HK-2 (cell line): ENCODE data around the gene CNDP2.

Experiments used
- DNase-seq: peaks from one replicate; pipeline ENCODE4 v3.0.0-alpha.2; 2018; ENCODE audit not compliant: unreplicated experiment

CNDP2 gene

DNA sequence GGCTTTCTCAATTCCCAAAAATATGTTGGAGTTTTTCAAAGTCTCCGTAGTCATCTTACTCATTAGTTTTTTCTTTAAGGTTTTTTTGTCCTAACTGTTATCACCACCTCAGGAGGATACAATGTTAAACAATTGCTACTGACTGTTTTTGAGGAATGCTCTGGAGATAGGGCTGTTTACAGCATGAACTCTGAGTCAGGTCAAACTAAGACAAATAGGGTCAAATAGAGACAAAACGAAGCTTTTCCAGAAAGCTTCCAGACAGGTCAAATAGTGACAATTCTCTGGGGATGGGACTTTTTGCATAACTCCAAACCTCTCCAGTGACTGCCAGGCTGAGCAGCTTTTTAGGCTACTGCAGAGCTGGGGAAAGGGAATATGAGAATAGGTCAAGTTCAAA is 23.9 kb upstream of the CNDP2 start:
- DNase-seq = no peak

DNA sequence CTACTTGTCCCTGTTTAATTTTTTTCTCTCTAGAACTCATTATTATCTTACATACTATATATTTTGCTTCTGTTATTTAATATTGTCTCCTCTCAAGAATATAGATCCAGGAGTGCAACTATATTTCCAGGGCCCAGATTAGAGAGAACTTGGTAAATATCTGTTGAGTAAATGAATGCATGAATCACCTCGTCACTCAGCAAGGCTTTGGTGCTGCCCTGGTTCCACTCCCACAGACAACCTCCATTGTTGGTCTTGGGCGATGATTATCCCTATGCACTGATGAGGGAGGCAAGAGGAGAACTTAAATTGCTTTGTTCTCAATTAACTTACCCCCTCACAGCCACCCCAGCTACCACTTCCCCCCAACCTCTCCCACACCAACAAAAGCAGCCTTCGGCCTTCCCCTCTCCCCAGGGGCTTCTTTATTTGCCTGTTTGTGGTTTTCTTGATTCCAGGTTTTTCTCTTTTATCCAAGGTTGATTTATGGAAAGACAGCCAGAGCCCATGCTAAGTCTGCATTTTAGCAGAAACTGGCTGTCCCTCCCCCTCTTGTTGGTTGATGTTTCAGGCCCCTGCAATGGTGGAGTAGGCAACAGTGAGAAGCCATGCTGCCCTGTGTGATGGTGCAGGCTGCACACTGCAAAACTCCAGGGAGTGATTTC is 22.1 kb upstream of the CNDP2 start:
- no peak for DNase-seq

GRCh38 chr18:74476140-74476539 is 20.0 kb upstream of the CNDP2 start:
- peak; percentile 17 for DNase-seq

- DNase-seq = no peak
These were observed 18.4 kb upstream of the CNDP2 start for GRCh38 chr18:74477771-74478170.

GRCh38 chr18:74478316-74478715 is 17.8 kb upstream of the CNDP2 start:
- DNase-seq = no peak

GRCh38 chr18:74478880-74479279 is 17.3 kb upstream of the CNDP2 start:
- no peak for DNase-seq

- no peak for DNase-seq
These were observed 16.5 kb upstream of the CNDP2 start for GRCh38 chr18:74479486-74480148.

- DNase-seq = no peak
These were observed 16.0 kb upstream of the CNDP2 start for GRCh38 chr18:74480149-74480651.

GRCh38 chr18:74482697-74483096 is 13.5 kb upstream of the CNDP2 start:
- no peak for DNase-seq

- no peak for DNase-seq
These were observed 9.9 kb upstream of the CNDP2 start for GRCh38 chr18:74486119-74486849.

GRCh38 chr18:74488354-74488753 is 7.8 kb upstream of the CNDP2 start:
- DNase-seq = no peak

DNA sequence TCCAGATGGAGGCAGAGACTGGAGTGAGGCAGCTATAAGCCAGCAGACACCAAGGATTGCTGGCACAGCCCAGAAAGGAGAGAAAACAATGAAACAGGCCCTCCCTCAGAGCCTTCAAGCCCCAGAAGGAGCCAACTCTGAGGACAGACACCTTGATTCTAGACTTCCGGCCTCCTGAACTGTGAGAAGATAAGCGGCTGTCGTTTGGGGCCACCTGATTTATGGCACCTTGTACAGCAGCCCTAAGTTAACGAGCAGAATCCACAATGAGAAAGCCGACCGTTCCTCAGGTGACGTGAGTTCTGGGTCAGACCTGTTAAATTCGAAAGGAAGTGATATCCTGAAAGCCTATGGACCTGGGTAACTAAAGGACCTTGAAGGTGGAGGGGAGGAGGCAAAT is 7.3 kb upstream of the CNDP2 start:
- no peak for DNase-seq

- no peak for DNase-seq
These were observed 6.5 kb upstream of the CNDP2 start for GRCh38 chr18:74489676-74490075.

DNA sequence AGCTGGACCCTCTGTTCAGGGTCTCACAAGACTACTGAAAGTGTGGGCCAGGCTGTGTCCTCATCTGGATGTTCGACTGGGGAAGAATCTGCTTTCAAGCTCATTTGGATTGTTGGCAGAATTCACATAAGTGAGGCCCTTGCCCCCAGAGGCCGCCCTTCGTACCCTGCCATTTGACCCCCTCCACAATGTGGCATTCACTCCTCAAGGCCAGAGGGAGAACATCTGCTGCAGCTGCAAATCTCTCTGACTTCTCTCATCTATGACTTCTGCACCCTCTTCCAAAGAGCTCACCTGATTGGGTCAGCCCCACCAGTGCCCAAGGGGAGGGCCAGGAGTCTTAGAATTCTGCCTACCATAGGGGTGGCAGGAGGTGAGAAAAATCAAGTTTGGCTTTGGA is 3.9 kb upstream of the CNDP2 start:
- DNase-seq = no peak

DNA sequence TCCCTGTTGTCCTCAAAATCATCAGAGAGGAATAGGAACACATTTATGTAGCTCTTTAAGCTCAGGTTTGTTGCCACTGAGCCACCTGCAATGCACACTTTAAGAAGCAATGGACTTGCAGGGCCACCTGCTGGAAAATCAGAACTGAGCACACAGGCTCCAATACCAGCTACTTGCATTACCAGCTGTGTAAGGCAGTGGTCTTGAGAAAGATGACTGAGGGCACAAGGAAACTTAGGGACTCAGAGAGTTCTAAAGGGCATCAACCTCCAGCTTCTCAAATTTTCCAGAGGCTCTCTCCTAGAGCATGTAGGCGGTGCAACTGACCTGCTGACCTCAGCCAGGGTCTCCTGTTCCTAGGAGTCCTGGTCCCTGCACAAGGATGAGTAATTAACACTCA is 2.5 kb upstream of the CNDP2 start:
- DNase-seq = peak; percentile 14

- DNase-seq = no peak
These were observed 1.6 kb upstream of the CNDP2 start for GRCh38 chr18:74494514-74494913.

DNA sequence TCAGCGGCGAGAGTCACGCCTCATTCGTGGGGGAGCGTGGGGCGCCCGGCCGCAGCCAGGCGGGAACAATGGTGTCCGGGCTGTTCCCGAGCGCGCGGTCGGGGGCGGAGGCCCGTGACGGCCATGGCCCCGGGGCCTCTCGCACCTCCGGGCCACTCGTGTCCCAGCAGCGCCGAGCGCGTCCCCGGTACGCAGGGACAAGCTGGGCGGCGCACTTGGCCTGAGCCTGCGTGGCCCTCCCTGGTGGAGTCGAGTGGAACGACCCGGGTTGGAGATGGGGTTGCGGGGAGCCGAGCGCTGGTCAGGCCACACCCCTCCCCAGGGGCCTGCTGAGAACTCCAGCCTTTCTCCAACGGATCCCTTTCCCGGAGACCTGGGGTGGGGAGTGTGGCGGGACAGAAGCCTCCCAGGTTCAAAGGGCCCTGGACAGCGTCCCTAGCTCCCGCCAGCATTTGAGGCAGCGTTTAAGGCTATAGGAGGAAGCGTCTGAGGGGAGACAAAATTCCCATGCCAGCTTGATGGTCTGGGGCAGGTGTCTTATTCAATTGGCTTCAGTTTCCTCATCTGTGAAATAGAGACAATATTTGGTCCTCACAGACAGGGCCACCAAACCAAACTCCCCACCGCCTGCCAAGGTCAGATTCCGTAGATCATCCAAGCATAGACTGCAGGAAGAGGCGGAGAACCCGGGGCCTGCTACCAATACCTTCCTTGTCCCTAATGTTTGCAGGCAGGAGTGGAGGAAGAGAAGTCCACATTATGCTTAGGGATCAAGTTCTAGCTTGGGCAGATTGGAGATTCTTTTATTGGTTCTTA is 553 bp downstream of the CNDP2 start:
- DNase-seq = peak; percentile 48

DNA sequence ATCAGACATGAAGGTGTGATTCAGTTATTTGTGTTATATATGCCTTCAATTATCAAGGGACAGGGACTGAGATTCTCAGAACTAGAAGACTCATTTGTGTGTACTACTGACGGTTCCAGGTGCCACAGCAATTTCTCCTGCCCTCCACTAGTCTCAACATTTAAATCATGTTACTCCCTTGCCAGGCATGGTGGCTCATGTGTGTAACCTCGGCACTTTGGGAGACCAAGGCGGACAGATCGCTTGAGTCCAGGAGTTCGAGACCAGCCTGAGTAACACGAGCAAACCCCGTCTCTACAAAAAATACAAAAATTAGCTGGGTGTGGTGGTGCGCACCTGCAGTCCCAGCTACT is 1.1 kb downstream of the CNDP2 start:
- DNase-seq = no peak

DNA sequence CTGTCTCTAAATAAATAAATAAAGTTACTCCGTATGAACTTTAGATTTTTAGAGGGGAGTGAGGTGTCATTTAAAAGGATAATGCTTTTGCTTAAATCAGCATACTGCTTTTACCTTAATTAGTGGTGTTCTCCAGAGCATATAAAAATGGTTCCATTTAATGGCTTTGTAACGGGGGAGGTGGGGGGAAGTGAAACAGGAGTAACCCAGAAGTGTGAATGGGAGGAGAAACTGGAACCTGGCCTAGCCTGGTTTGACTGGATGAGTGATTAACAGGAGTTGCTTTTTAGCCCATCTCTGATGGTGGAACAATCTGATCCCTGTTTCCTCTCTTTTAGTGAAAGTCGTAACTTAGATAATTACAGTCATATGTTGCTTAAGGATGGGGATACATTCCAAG is 1.6 kb downstream of the CNDP2 start:
- no peak for DNase-seq

DNA sequence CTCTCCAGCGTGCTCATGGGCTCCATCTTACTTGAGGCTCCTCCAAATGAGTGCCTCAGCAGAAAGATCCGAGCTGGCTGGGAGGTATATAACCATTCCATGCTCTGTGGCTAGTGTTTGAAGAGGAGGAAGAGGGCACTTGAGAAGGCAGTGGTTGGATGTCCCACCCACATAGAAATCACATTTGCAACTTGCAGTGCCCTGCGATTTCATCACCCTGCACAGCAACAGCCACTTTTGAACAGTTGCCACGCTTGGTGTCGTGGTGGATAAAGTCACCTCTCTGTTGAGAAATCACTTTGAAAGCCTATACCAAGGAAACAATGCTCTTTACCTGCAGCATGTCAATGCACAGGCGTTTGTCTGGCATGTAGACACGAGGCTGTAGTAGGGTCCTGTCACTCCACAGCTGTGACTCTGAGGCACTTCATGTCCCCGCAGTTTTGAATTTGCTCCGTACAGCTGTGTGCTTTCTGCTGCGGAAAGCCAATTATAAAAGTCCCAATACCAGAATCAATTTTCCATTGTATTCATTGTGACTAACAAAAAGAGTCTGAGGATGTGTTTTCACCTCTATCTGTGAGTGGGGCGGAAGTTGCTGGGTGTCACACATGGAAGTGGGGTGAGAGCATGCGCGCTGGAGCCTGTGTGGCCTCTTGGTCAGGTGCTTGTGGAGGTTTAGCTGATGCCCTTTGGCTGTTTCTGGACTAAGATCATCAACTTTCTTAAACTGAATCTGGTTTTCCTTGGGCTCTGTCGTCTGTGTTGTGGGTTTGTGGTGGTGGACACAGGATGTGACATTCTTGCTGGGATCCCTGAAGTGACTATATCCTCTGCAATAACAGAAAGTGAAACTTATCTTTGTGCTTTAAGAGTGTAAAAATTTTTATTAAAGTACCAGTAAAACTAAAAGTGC is 2.8 kb downstream of the CNDP2 start:
- DNase-seq = peak; percentile 58

- peak; percentile 28 for DNase-seq
These were observed 3.5 kb downstream of the CNDP2 start for GRCh38 chr18:74499633-74500032.
